Activated T-cell treated with anti-CD3 and anti-CD28 coated beads for 24 hours (primary cell): ENCODE results near the gene TMOD4.
A peak's percentile ranks its signal among the peaks of the same experiment; 100 is the strongest.

Experiments
- DNase-seq: peaks from one replicate; pipeline ENCODE4 v3.0.0-alpha.2; 2020; ENCODE audit warnings: low read depth

Gene TMOD4

GRCh38 chr1:151175041-151175741 lies 590 bp downstream of the TMOD4 start:
- DNase-seq = no peak

GRCh38 chr1:151171190-151171589 lies 4.6 kb downstream of the TMOD4 start:
- no peak for DNase-seq

GRCh38 chr1:151167116-151167515 lies 8.7 kb downstream of the TMOD4 start:
- DNase-seq = no peak

GRCh38 chr1:151166505-151166956 lies 9.2 kb downstream of the TMOD4 start:
- DNase-seq = no peak

- DNase-seq = peak; percentile 95
Measured at GRCh38 chr1:151165738-151166504, 9.9 kb downstream of the TMOD4 start, which contains the start of the genes LYSMD1 and SCNM1. Gene LYSMD1 (minus strand): TSS chr1:151165902. CDS start chr1:151165258, 644 bp downstream. Gene SCNM1 (plus strand): TSS chr1:151166144. CDS start chr1:151166153, 9 bp downstream.

- DNase-seq = no peak
Measured at GRCh38 chr1:151165281-151165737, 10.5 kb downstream of the TMOD4 start.

GRCh38 chr1:151164732-151165280 lies 11.0 kb downstream of the TMOD4 start:
- no peak for DNase-seq

GRCh38 chr1:151159373-151159772 lies 16.4 kb downstream of the TMOD4 start:
- no peak for DNase-seq

GRCh38 chr1:151158751-151159251 lies 17.0 kb downstream of the TMOD4 start:
- no peak for DNase-seq

- peak; percentile 43 for DNase-seq
Measured at GRCh38 chr1:151158326-151158725, 17.5 kb downstream of the TMOD4 start.

GRCh38 chr1:151157067-151157531 lies 18.7 kb downstream of the TMOD4 start:
- peak; percentile 44 for DNase-seq

GRCh38 chr1:151156515-151156819 lies 19.3 kb downstream of the TMOD4 start, which contains the start of gene TNFAIP8L2:
Gene TNFAIP8L2 (plus strand): TSS chr1:151156649. CDS start chr1:151158698, 2,049 bp downstream.
- DNase-seq = peak; percentile 74

- no peak for DNase-seq
Measured at GRCh38 chr1:151147665-151148064, 28.1 kb downstream of the TMOD4 start.

- no peak for DNase-seq
Measured at GRCh38 chr1:151147132-151147503, 28.7 kb downstream of the TMOD4 start.

GRCh38 chr1:151146412-151147131 lies 29.2 kb downstream of the TMOD4 start, which contains the start of gene SEMA6C:
Gene SEMA6C (minus strand): TSS chr1:151146631. CDS start chr1:151142621, 4,010 bp downstream.
- peak; percentile 81 for DNase-seq

GRCh38 chr1:151146072-151146411 lies 29.7 kb downstream of the TMOD4 start:
- no peak for DNase-seq

- no peak for DNase-seq
Measured at GRCh38 chr1:151145304-151146071, 30.3 kb downstream of the TMOD4 start.

GRCh38 chr1:151144474-151145303 lies 31.1 kb downstream of the TMOD4 start:
- no peak for DNase-seq

GRCh38 chr1:151143986-151144385 lies 31.8 kb downstream of the TMOD4 start:
- DNase-seq = no peak

GRCh38 chr1:151143057-151143435 lies 32.7 kb downstream of the TMOD4 start:
- no peak for DNase-seq
